GM12801 (cell line): ENCODE results near the gene LYZL6.

Source experiments
- CTCF ChIP-seq: IDR thresholded peaks from one replicate; pipeline ENCODE4 v1.5.1; 2011; ENCODE audit warnings: control low read depth; ENCODE audit not compliant: insufficient read length; ENCODE audit errors: extremely low read depth

The LYZL6 gene

GRCh38 chr17:35903451-35903850, 40.1 kb downstream of the LYZL6 start:
- TF ChIP-seq CTCF, result no peak

GRCh38 chr17:35901631-35902175, 41.8 kb downstream of the LYZL6 start:
- no peak for TF ChIP-seq CTCF

- no peak for TF ChIP-seq CTCF
These were observed 42.6 kb downstream of the LYZL6 start for GRCh38 chr17:35900708-35901480.

GRCh38 chr17:35900280-35900679, 43.2 kb downstream of the LYZL6 start:
- TF ChIP-seq CTCF, result no peak

- no peak for TF ChIP-seq CTCF
These were observed 45.0 kb downstream of the LYZL6 start for GRCh38 chr17:35898283-35899070.

- TF ChIP-seq CTCF, result no peak
These were observed 47.6 kb downstream of the LYZL6 start for GRCh38 chr17:35895636-35896587.
